Liver (tissue), 9 donors: ENCODE results near the gene KPNA5. TPM values are rescaled to one million over a fixed set of nuclear protein-coding genes. Genes with fewer than 3 reads are reported as not detected.

Experiments used
- DNase-seq: peaks from one replicate; pipeline ENCODE4 v3.0.0-alpha.2; 2017; ENCODE audit warnings: low spot score
- H3K27ac ChIP-seq, 2 donors: one replicate each; pipeline ENCODE4 v1.7.0; 2013; ENCODE audit warnings: inconsistent platforms in 2 of 2, low read length in 2 of 2, control low read depth in 1 of 2, low read depth in 1 of 2, mild to moderate bottlenecking in 1 of 2
- H3K27me3 ChIP-seq, 4 donors: one replicate each; pipeline versions ENCODE4 v1.6.1 to v1.7.0; 2013; ENCODE audit warnings: low read length in 3 of 4, inconsistent platforms in 1 of 4, mild to moderate bottlenecking in 1 of 4, moderate library complexity in 1 of 4; ENCODE audit not compliant: control insufficient read depth in 4 of 4, insufficient read depth in 4 of 4
- H3K36me3 ChIP-seq, 4 donors: one replicate each; pipeline versions ENCODE4 v1.6.1 to v1.7.0; 2013; ENCODE audit warnings: low read length in 3 of 4, mild to moderate bottlenecking in 3 of 4, low read depth in 1 of 4, moderate library complexity in 1 of 4; ENCODE audit not compliant: control insufficient read depth in 4 of 4, insufficient read depth in 3 of 4
- H3K4me1 ChIP-seq, 4 donors: one replicate each; pipeline versions ENCODE4 v1.6.1 to v1.7.0; 2013; ENCODE audit warnings: low read length in 3 of 4, mild to moderate bottlenecking in 3 of 4, moderate library complexity in 1 of 4; ENCODE audit not compliant: control insufficient read depth in 4 of 4, insufficient read depth in 4 of 4
- H3K4me3 ChIP-seq, 3 donors: one replicate each; pipeline versions ENCODE4 v1.6.1 to v1.7.0; 2013; ENCODE audit warnings: low read length in 3 of 3, control low read depth in 1 of 3, low read depth in 1 of 3, mild to moderate bottlenecking in 1 of 3
- H3K9ac ChIP-seq, 2 donors: one replicate each; pipeline ENCODE4 v1.7.0; 2013; ENCODE audit warnings: low read length in 2 of 2, mild to moderate bottlenecking in 2 of 2, moderate library complexity in 2 of 2, control low read depth in 1 of 2, low read depth in 1 of 2
- H3K9me3 ChIP-seq, 4 donors: one replicate each; pipeline versions ENCODE4 v1.6.1 to v1.7.0; 2013; ENCODE audit warnings: low read length in 3 of 4; ENCODE audit not compliant: control insufficient read depth in 4 of 4
- ATF3 ChIP-seq: IDR thresholded peaks from 2 replicates; pipeline ENCODE4 v1.6.1; 2016; ENCODE audit warnings: antibody characterized with exemption
- CTCF ChIP-seq: fragments of 150-350 bp; IDR thresholded peaks from 2 replicates; pipeline ENCODE4 v1.5.1; 2017; ENCODE audit warnings: improper control_type of control experiment, low read depth, low read length; ENCODE audit not compliant: missing input control
- EGR1 ChIP-seq, 2 donors: IDR thresholded peaks; 2 replicates each; pipeline ENCODE4 v1.6.1; 2016 to 2018; ENCODE audit warnings: antibody characterized with exemption in 2 of 2, low read depth in 2 of 2
- FOXA1 ChIP-seq: IDR thresholded peaks from 2 replicates; pipeline ENCODE4 v1.6.1; 2016; ENCODE audit warnings: antibody characterized with exemption
- FOXA2 ChIP-seq: IDR thresholded peaks from 2 replicates; pipeline ENCODE4 v1.6.1; 2016; ENCODE audit warnings: antibody characterized with exemption
- GABPA ChIP-seq, 2 donors: IDR thresholded peaks in 1 of 2; conservative IDR thresholded peaks in 1 of 2; 2 replicates each; pipeline ENCODE4 v1.6.1; 2016; ENCODE audit warnings: antibody characterized with exemption in 2 of 2, mild to moderate bottlenecking in 1 of 2, moderate library complexity in 1 of 2
- HNF4A ChIP-seq, 2 donors: conservative IDR thresholded peaks; 2 replicates each; pipeline ENCODE4 v1.6.1; 2016; ENCODE audit warnings: antibody characterized with exemption in 2 of 2, mild to moderate bottlenecking in 2 of 2
- HNF4G ChIP-seq: IDR thresholded peaks from 2 replicates; pipeline ENCODE4 v1.6.1; 2016; ENCODE audit warnings: antibody characterized with exemption
- JUND ChIP-seq, 2 donors: IDR thresholded peaks; 2 replicates each; pipeline ENCODE4 v1.6.1; 2016; ENCODE audit warnings: antibody characterized with exemption in 2 of 2
- MAX ChIP-seq: IDR thresholded peaks from 2 replicates; pipeline ENCODE4 v1.6.1; 2016; ENCODE audit warnings: antibody characterized with exemption
- RAD21 ChIP-seq, 2 donors: IDR thresholded peaks; 2 replicates each; pipeline ENCODE4 v1.6.1; 2016; ENCODE audit warnings: antibody characterized with exemption in 2 of 2, mild to moderate bottlenecking in 2 of 2
- REST ChIP-seq: IDR thresholded peaks from 2 replicates; pipeline ENCODE4 v1.6.1; 2016; ENCODE audit warnings: antibody characterized with exemption, mild to moderate bottlenecking
- RXRA ChIP-seq, 2 donors: IDR thresholded peaks; 2 replicates each; pipeline ENCODE4 v1.6.1; 2017 to 2018; ENCODE audit warnings: antibody characterized with exemption in 2 of 2, mild to moderate bottlenecking in 1 of 2
- SP1 ChIP-seq: IDR thresholded peaks from 2 replicates; pipeline ENCODE4 v1.6.1; 2018; ENCODE audit warnings: antibody characterized with exemption, mild to moderate bottlenecking
- TAF1 ChIP-seq: conservative IDR thresholded peaks from 2 replicates; pipeline ENCODE4 v1.6.1; 2016; ENCODE audit warnings: antibody characterized with exemption, mild to moderate bottlenecking
- YY1 ChIP-seq: IDR thresholded peaks from 2 replicates; pipeline ENCODE4 v1.6.1; 2016; ENCODE audit warnings: antibody characterized with exemption, mild to moderate bottlenecking
- ZBTB33 ChIP-seq: IDR thresholded peaks from 2 replicates; pipeline ENCODE4 v1.6.1; 2016; ENCODE audit warnings: antibody characterized with exemption
- WGBS: extraction: QIAGEN DNeasy Blood & Tissue Kit; methylation state at CpG from one replicate; pipeline ENCODE4 v1.1.7; 2013; 5-methylcytosine and 5-hydroxymethylcytosine counted together
- polyA plus RNA-seq, 2 donors: library from polyadenylated mRNA; stranded (reverse) in 1 of 2; unstranded in 1 of 2; fragments of 200-250 nt in 1 of 2; fragments of >200 nt in 1 of 2; fragmentation: Nextera tagmentation in 1 of 2; extraction: Ambion mirVana in 1 of 2; gene quantifications; one replicate each; pipeline versions ENCODE4 v1.2.1 to v1.2.3, GENCODE V29; 2013 to 2015
- total RNA-seq, 2 donors: library from RNA; depleted of rRNA; stranded (reverse); fragments of >200 nt; gene quantifications; one replicate each; pipeline ENCODE4 v1.2.3, GENCODE V29; 2014
- donor health status: healthy.
- donor health status: healthy.
- donor health status: healthy.
- donor health status: healthy.
- donor health status: healthy.

Gene KPNA5
- total and polyA plus RNA-seq, 4 donors = 0.63 to 3.6 (median 2.3) TPM

- H3K9me3 ChIP-seq = no peaks in the 10 kb centered on the region
- no peak overlapping the region for H3K4me3 ChIP-seq
- no peak overlapping the region for H3K9ac ChIP-seq
- 88% methylated on average over 4 of the region's 4 CpGs for WGBS
- no peak for TF ChIP-seq GABPA (IDR thresholded peaks at IDR 0.05 in 1 of 2, conservative IDR thresholded peaks at IDR 0.05 in 1 of 2)
- TF ChIP-seq RXRA (IDR thresholded peaks at IDR 0.05) = no peak
- no peak for TF ChIP-seq HNF4A (conservative IDR thresholded peaks at IDR 0.05)
- TF ChIP-seq JUND (IDR thresholded peaks at IDR 0.05) = no peak
- no peak for TF ChIP-seq TAF1
- no peak for TF ChIP-seq CTCF
- no peak for TF ChIP-seq REST
- TF ChIP-seq YY1 = no peak
- no peak for TF ChIP-seq FOXA1
- no peak for TF ChIP-seq SP1
- no peak for TF ChIP-seq ATF3
- H3K36me3 ChIP-seq = peaks cover 2 to 20% (median 7%) of the 10 kb centered on the region in 4 donors
- no peak overlapping the region for H3K27ac ChIP-seq
- no peak for DNase-seq
- H3K27me3 ChIP-seq = no peaks in the 10 kb centered on the region
- H3K4me1 ChIP-seq = no peaks in the 10 kb centered on the region
Measured at GRCh38 chr6:116651916-116652315, 29.1 kb upstream of the KPNA5 start.

- TF ChIP-seq CTCF (no peak), YY1 (no peak), RAD21 (IDR thresholded peaks at IDR 0.05) (no peak), REST (no peak), TAF1 (no peak), HNF4A (conservative IDR thresholded peaks at IDR 0.05) (no peak), ATF3 (no peak), GABPA (IDR thresholded peaks at IDR 0.05 in 1 of 2, conservative IDR thresholded peaks at IDR 0.05 in 1 of 2) (no peak), HNF4G (no peak), ZBTB33 (no peak), RXRA (IDR thresholded peaks at IDR 0.05) (no peak), MAX (no peak), EGR1 (IDR thresholded peaks at IDR 0.05; ENCODE audit: low read depth in 2 of 2) (no peak), FOXA2 (no peak), SP1 (no peak), JUND (IDR thresholded peaks at IDR 0.05) (no peak)
- Histone ChIP-seq H3K9me3 (no peaks in the 10 kb centered on the region), H3K9ac (no peak overlapping the region), H3K4me1 (peaks cover 0 to 13% (median 0%) of the 10 kb centered on the region in 4 donors), H3K27me3 (no peaks in the 10 kb centered on the region), H3K27ac (no peak overlapping the region), H3K36me3 (peaks cover 0 to 4% (median 2%) of the 10 kb centered on the region in 4 donors), H3K4me3 (no peak overlapping the region)
- DNase-seq = no peak
Measured at GRCh38 chr6:116661594-116661993, 19.4 kb upstream of the KPNA5 start.
